ENCODE measurements around the gene PTPRG. TPM values are rescaled to one million over a fixed set of nuclear protein-coding genes. Genes with fewer than 3 reads are reported as not detected.

The PTPRG gene
- total RNA-seq, 6 experiments from 2014 or later, result 11.7 to 27.8 (median 14.7) TPM

DNA sequence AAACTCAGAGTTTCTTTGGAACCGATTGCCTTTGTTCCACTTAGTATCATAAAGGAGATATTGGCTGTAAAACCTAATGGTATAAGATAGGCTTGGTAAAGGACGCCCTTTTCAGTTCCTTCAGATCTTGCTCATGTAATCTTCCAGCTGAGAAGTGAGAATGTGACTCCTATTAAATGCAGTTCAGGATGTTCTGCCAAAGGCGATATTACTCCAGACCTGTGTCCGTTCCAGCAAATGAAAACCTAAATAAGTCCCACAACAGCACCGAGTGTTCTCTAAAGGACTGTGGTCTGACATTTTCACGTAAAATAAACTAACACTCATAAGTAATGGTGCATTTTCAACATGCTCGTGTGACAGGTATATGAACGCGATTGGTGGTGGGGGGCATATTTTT is 535.8 kb downstream of the PTPRG start:
- no peaks in the 10 kb centered on the region for H3K9me3 ChIP-seq
- intact Hi-C loops (cut with DNase I), result no loop called here
- no peaks in the 10 kb centered on the region for H3K27me3 ChIP-seq
- no peak for TF ChIP-seq POLR2A (IDR thresholded peaks at IDR 0.05)
- TF ChIP-seq, protein P1, sequence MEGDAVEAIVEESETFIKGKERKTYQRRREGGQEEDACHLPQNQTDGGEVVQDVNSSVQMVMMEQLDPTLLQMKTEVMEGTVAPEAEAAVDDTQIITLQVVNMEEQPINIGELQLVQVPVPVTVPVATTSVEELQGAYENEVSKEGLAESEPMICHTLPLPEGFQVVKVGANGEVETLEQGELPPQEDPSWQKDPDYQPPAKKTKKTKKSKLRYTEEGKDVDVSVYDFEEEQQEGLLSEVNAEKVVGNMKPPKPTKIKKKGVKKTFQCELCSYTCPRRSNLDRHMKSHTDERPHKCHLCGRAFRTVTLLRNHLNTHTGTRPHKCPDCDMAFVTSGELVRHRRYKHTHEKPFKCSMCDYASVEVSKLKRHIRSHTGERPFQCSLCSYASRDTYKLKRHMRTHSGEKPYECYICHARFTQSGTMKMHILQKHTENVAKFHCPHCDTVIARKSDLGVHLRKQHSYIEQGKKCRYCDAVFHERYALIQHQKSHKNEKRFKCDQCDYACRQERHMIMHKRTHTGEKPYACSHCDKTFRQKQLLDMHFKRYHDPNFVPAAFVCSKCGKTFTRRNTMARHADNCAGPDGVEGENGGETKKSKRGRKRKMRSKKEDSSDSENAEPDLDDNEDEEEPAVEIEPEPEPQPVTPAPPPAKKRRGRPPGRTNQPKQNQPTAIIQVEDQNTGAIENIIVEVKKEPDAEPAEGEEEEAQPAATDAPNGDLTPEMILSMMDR (IDR thresholded peaks at IDR 0.05), result no peak
- ATAC-seq (no peak), DNase-seq (no peak)
- H3K4me3 ChIP-seq, result no peak overlapping the region
- H3K4me1 ChIP-seq, result no peaks in the 10 kb centered on the region
- H3K27ac ChIP-seq, result no peak overlapping the region
- WGBS (ENCODE audit: insufficient coverage, low coverage, low lambda C conversion rate, missing lambda C conversion rate), result 89% methylated on average over 9 of the region's 9 CpGs
- no peaks in the 10 kb centered on the region for H3K36me3 ChIP-seq

DNA sequence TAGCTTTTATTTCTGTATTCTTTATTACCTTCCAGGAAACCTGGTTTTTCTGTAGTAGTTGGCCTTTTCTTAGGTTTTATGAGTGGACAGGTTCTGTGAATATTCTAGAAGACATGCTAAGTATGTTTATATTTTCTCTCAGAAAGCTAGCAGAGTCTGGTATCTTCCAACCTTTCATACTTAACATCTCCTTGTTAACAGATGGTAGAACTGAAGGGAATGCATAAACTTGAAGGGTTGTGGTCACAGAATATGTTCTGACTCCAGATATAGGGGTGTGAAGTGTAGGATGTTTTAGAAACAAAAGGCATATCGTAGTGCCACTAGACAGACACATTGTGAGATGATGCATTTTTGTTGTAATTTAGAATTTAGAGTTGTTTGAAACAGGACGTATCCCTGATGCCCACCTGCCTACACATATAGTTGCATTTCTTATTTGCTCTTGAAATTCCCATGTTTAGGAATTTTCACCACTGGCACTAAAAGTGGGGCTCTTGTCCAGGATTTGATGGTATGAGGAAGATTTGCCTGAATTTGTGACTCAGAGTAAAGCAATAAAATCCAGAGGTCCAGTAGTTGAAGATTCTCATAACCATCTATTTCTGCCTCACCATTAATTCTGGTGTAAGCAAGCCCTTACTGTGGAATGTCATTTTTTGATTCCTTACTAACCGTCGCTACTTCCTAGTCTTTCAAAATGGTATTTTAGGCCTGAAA is 537.4 kb downstream of the PTPRG start:
- no peaks in the 10 kb centered on the region for H3K27me3 ChIP-seq
- no peak for DNase-seq
- no peaks in the 10 kb centered on the region for H3K36me3 ChIP-seq
- H3K9me3 ChIP-seq, result no peaks in the 10 kb centered on the region
- WGBS (ENCODE audit: insufficient coverage, low coverage, low lambda C conversion rate, missing lambda C conversion rate), result 86% methylated on average over 4 of the region's 4 CpGs
- no peak for ATAC-seq
- TF ChIP-seq, protein P1 (IDR thresholded peaks at IDR 0.05), result no peak
- TF ChIP-seq POLR2A (IDR thresholded peaks at IDR 0.05), result no peak
- H3K4me3 ChIP-seq, result no peak overlapping the region
- no peak overlapping the region for H3K27ac ChIP-seq
- intact Hi-C loops (cut with DNase I), result no loop called here
- no peaks in the 10 kb centered on the region for H3K4me1 ChIP-seq

DNA sequence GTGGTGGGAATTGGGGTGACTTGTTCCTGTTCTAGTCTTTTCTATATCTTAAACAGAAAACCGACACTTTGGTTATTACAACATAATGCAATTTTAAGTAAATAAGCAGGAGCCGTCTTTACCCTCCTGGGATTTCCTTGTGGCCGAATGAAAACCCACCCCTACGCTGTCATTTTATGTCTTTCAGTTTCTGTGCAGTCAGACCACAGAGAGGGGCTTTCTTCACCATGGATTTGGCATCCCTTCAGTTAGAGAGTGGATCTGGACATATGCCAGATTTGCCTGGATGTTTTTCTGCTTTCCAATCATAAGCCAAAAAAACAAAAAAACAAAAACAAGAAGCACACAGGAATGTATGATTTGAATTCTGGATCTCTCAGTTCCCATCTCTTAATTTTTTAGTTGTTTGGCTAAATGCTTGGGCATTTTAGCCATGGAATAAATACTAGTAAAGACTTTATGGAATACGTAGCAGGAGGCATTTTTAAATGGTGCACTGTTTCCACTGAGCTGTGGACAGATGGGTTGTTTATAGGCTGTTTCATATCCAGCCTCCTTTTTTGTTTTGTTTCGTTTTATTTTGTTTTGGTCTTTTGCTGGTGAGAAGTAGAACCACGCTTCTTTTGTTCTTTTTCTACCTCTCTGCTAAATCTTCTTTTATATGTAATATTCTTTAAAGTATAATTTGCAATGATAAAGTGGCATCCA is 539.1 kb downstream of the PTPRG start:
- intact Hi-C loops (cut with DNase I), result no loop called here
- ATAC-seq, result no peak
- H3K27me3 ChIP-seq, result no peaks in the 10 kb centered on the region
- no peaks in the 10 kb centered on the region for H3K36me3 ChIP-seq
- H3K9me3 ChIP-seq, result no peaks in the 10 kb centered on the region
- no peaks in the 10 kb centered on the region for H3K4me1 ChIP-seq
- DNase-seq, result no peak
- H3K27ac ChIP-seq, result no peak overlapping the region
- TF ChIP-seq, protein P1 (IDR thresholded peaks at IDR 0.05), result no peak
- TF ChIP-seq POLR2A (IDR thresholded peaks at IDR 0.05), result no peak
- WGBS (ENCODE audit: insufficient coverage, low coverage, low lambda C conversion rate, missing lambda C conversion rate), result 67% methylated on average over 7 of the region's 7 CpGs
- no peak overlapping the region for H3K4me3 ChIP-seq

DNA sequence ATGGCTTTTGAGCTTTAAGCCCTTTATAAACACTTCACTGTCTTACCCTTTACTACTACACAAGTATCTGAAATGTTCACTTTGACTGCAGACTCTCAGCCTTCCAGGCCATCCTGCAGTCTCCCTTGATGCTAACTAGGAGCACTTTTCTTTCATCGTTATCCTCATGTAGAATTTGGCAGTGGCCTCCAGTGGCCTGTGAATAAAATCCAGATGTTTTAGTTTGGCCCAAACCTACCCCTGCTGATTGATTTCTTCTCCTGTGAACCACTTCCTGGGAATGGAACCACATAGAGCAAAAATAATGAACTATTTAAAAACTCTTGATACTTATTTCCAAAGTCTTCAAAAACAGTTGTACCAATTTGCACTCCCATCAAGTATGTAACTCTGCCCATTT is 540.1 kb downstream of the PTPRG start:
- no peak overlapping the region for H3K27ac ChIP-seq
- TF ChIP-seq POLR2A (IDR thresholded peaks at IDR 0.05), result no peak
- TF ChIP-seq, protein P1 (IDR thresholded peaks at IDR 0.05), result no peak
- H3K36me3 ChIP-seq, result no peaks in the 10 kb centered on the region
- intact Hi-C loops (cut with DNase I), result no loop called here
- no peaks in the 10 kb centered on the region for H3K27me3 ChIP-seq
- ATAC-seq, result no peak
- DNase-seq, result no peak
- H3K4me1 ChIP-seq, result no peaks in the 10 kb centered on the region
- WGBS (ENCODE audit: insufficient coverage, low coverage, low lambda C conversion rate, missing lambda C conversion rate), result 84% methylated on average over 1 of the region's 1 CpG
- no peak overlapping the region for H3K4me3 ChIP-seq
- no peaks in the 10 kb centered on the region for H3K9me3 ChIP-seq

Measured in right lobe of liver (tissue), 6 donors.